K562 (cell line): ENCODE results near the gene C14orf180. TPM values are rescaled to one million over a fixed set of nuclear protein-coding genes. Genes with fewer than 3 reads are reported as not detected.

Source experiments
- CTBP1 ChIP-seq: fragments of 450-650 bp; IDR thresholded peaks from 2 replicates; pipeline ENCODE4 v1.6.1; 2016; ENCODE audit warnings: borderline replicate concordance
- DLX4 ChIP-seq: fragments of 250-450 bp; sonication (Bioruptor Pico); IDR thresholded peaks from 2 replicates; pipeline ENCODE4 v1.6.1; 2021; ENCODE audit warnings: mild to moderate bottlenecking
- ETV5 ChIP-seq: sonication (generic); formaldehyde crosslinking; IDR thresholded peaks from 2 replicates; pipeline ENCODE4 v1.4.0; 2020; ENCODE audit warnings: low read depth, mild to moderate bottlenecking, missing genetic modification reagents
- NR2C2 ChIP-seq, 2 experiments: fragments of 200-800 bp in 1 of 2; sonication (Bioruptor generic) in 1 of 2; sonication (generic) in 1 of 2; formaldehyde crosslinking in 1 of 2; IDR thresholded peaks; 2 replicates each; pipeline versions ENCODE4 v1.6.1 to v1.8.0; 2016 to 2022; ENCODE audit warnings: mild to moderate bottlenecking in 1 of 2, missing compliant biosample characterization in 1 of 2, missing genetic modification characterization in 1 of 2, missing genetic modification reagents in 1 of 2
- PHB ChIP-seq: fragments of 250-450 bp; sonication (Bioruptor Pico); IDR thresholded peaks from 2 replicates; pipeline ENCODE4 v1.5.0; 2021
- RUNX1 ChIP-seq: sonication (generic); IDR thresholded peaks from 2 replicates; pipeline ENCODE4 v1.6.1; 2016; ENCODE audit warnings: antibody characterized with exemption, low read depth
- ZBTB5 ChIP-seq: fragments of 450-650 bp; IDR thresholded peaks from 2 replicates; pipeline ENCODE4 v1.6.1; 2017; ENCODE audit warnings: antibody characterized with exemption
- ZFPM2 ChIP-seq: fragments of 250-450 bp; sonication (Bioruptor Pico); IDR thresholded peaks from 2 replicates; pipeline ENCODE4 v1.5.1; 2022; ENCODE audit warnings: mild to moderate bottlenecking
- ZNF224 ChIP-seq: sonication (generic); formaldehyde crosslinking; IDR thresholded peaks from 2 replicates; pipeline ENCODE4 v1.8.0; 2022; ENCODE audit warnings: mild to moderate bottlenecking, missing genetic modification reagents
- ZNF77 ChIP-seq: fragments of 250-450 bp; sonication (Bioruptor Pico); IDR thresholded peaks from 2 replicates; pipeline ENCODE4 v1.5.0; 2020
- polyA plus RNA-seq, 8 experiments: library from polyadenylated mRNA; depleted of rRNA in 4 of 8; stranded (reverse) in 5 of 8; unstranded in 3 of 8; fragments of >200 nt; fragmentation: Nextera tagmentation in 2 of 8; fragmentation: Illumina TruSeq in 1 of 8; extraction: Ambion mirVana in 2 of 8; extraction: Trizol in 1 of 8; gene quantifications; 2 replicates each; pipeline versions ENCODE4 v1.2.1 to v1.2.3, GENCODE V29; 2011 to 2014; ENCODE audit warnings: inconsistent platforms in 1 of 8, missing spikeins in 1 of 8
- total RNA-seq, 7 experiments: library from RNA; depleted of rRNA in 6 of 7; stranded (reverse); fragments of >200 nt in 6 of 7; fragmentation: Illumina TruSeq in 2 of 7; extraction: Trizol in 2 of 7; gene quantifications; 2 replicates each; pipeline versions ENCODE4 v1.2.1 to v1.2.3, GENCODE V29; 2011 to 2021; ENCODE audit warnings: low replicate concordance in 1 of 7
- TF ChIP-seq, protein P1 (sequence below), 2 experiments: fragments of 450-650 bp; IDR thresholded peaks; 2 replicates each; pipeline ENCODE4 v1.6.1; 2016
- TF ChIP-seq, protein P2 (sequence below): fragments of 250-450 bp; sonication (Bioruptor Pico); IDR thresholded peaks from 2 replicates; pipeline ENCODE4 v1.8.0; 2022; ENCODE audit warnings: inconsistent platforms
- TF ChIP-seq, protein P3 (sequence below): fragments of 250-450 bp; sonication (Bioruptor Pico); IDR thresholded peaks from 2 replicates; pipeline ENCODE4 v1.8.0; 2022; ENCODE audit warnings: inconsistent platforms, mild to moderate bottlenecking, moderate library complexity, borderline replicate concordance
- TF ChIP-seq, protein P4 (sequence below), 3 experiments: fragments of 200-800 bp in 1 of 3; fragments of 250-450 bp in 1 of 3; fragments of 450-650 bp in 1 of 3; sonication (Bioruptor Pico) in 1 of 3; sonication (Bioruptor generic) in 1 of 3; formaldehyde crosslinking in 1 of 3; IDR thresholded peaks; 2 replicates each; pipeline versions ENCODE4 v1.6.1 to v1.8.0; 2016 to 2022; ENCODE audit warnings: mild to moderate bottlenecking in 2 of 3, missing genetic modification characterization in 2 of 3, missing compliant biosample characterization in 1 of 3, moderate library complexity in 1 of 3

C14orf180 gene
- total and polyA plus RNA-seq, 9 of the 15 experiments (the other 6 are each of a cell fraction or from before 2014, with no cell fraction given): not detected

- TF ChIP-seq, protein P1, sequence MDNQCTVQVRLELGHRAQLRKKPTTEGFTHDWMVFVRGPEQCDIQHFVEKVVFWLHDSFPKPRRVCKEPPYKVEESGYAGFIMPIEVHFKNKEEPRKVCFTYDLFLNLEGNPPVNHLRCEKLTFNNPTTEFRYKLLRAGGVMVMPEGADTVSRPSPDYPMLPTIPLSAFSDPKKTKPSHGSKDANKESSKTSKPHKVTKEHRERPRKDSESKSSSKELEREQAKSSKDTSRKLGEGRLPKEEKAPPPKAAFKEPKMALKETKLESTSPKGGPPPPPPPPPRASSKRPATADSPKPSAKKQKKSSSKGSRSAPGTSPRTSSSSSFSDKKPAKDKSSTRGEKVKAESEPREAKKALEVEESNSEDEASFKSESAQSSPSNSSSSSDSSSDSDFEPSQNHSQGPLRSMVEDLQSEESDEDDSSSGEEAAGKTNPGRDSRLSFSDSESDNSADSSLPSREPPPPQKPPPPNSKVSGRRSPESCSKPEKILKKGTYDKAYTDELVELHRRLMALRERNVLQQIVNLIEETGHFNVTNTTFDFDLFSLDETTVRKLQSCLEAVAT (IDR thresholded peaks at IDR 0.05): no peak
- no peak; the same call in 1 of the 2 replicates for TF ChIP-seq ETV5
- TF ChIP-seq, protein P2, sequence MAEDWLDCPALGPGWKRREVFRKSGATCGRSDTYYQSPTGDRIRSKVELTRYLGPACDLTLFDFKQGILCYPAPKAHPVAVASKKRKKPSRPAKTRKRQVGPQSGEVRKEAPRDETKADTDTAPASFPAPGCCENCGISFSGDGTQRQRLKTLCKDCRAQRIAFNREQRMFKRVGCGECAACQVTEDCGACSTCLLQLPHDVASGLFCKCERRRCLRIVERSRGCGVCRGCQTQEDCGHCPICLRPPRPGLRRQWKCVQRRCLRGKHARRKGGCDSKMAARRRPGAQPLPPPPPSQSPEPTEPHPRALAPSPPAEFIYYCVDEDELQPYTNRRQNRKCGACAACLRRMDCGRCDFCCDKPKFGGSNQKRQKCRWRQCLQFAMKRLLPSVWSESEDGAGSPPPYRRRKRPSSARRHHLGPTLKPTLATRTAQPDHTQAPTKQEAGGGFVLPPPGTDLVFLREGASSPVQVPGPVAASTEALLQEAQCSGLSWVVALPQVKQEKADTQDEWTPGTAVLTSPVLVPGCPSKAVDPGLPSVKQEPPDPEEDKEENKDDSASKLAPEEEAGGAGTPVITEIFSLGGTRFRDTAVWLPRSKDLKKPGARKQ (CRISPR knock-in tag): no peak
- no peak for TF ChIP-seq ZFPM2
- TF ChIP-seq, protein P3, sequence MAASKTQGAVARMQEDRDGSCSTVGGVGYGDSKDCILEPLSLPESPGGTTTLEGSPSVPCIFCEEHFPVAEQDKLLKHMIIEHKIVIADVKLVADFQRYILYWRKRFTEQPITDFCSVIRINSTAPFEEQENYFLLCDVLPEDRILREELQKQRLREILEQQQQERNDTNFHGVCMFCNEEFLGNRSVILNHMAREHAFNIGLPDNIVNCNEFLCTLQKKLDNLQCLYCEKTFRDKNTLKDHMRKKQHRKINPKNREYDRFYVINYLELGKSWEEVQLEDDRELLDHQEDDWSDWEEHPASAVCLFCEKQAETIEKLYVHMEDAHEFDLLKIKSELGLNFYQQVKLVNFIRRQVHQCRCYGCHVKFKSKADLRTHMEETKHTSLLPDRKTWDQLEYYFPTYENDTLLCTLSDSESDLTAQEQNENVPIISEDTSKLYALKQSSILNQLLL: no peak
- no peak for TF ChIP-seq NR2C2 (CRISPR knock-in tag; IDR thresholded peaks at IDR 0.05)
- TF ChIP-seq NR2C2 (tag; IDR thresholded peaks at IDR 0.05): peak; percentile 59; the same call in 1 of the 2 replicates
- no peak for TF ChIP-seq RUNX1
- TF ChIP-seq, protein P4, sequence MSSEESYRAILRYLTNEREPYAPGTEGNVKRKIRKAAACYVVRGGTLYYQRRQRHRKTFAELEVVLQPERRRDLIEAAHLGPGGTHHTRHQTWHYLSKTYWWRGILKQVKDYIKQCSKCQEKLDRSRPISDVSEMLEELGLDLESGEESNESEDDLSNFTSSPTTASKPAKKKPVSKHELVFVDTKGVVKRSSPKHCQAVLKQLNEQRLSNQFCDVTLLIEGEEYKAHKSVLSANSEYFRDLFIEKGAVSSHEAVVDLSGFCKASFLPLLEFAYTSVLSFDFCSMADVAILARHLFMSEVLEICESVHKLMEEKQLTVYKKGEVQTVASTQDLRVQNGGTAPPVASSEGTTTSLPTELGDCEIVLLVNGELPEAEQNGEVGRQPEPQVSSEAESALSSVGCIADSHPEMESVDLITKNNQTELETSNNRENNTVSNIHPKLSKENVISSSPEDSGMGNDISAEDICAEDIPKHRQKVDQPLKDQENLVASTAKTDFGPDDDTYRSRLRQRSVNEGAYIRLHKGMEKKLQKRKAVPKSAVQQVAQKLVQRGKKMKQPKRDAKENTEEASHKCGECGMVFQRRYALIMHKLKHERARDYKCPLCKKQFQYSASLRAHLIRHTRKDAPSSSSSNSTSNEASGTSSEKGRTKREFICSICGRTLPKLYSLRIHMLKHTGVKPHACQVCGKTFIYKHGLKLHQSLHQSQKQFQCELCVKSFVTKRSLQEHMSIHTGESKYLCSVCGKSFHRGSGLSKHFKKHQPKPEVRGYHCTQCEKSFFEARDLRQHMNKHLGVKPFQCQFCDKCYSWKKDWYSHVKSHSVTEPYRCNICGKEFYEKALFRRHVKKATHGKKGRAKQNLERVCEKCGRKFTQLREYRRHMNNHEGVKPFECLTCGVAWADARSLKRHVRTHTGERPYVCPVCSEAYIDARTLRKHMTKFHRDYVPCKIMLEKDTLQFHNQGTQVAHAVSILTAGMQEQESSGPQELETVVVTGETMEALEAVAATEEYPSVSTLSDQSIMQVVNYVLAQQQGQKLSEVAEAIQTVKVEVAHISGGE (CRISPR knock-in tag; IDR thresholded peaks at IDR 0.05): no peak
- TF ChIP-seq DLX4 (CRISPR knock-in tag): no peak
- TF ChIP-seq ZNF77: no peak
- TF ChIP-seq CTBP1: peak; percentile 48; the same call in 1 of the 2 replicates
- no peak for TF ChIP-seq ZBTB5
- no peak for TF ChIP-seq PHB (CRISPR knock-in tag)
- no peak for TF ChIP-seq ZNF224 (CRISPR knock-in tag)
Measured at GRCh38 chr14:104577847-104578301, 1.7 kb upstream of the C14orf180 start (continued).
